Measurements from ENCODE around the gene PCDHA1.

The PCDHA1 gene

DNA sequence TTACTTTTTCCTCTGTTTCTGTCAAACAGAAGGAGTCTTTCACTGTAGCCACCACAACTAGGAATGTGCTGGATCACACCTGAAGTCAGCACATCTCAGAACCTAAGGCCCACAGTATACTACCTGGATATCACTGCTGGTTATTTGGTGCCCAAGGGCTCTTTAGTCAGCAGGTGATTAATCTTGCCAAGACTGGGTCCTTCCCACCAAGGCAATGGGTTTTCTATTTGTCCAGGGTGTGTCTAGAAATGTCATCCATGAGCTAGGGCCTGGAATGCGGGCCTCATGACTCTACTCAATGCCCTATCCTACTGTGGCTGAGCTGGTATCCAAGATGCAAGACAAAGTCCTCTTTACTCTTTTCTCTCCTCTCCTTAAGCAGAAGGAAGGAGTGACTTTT, 130.4 kb downstream of the PCDHA1 start:
- DNase-seq (ENCODE audit: low read depth in 2 of 2, low spot score in 1 of 2) = no peak

DNA sequence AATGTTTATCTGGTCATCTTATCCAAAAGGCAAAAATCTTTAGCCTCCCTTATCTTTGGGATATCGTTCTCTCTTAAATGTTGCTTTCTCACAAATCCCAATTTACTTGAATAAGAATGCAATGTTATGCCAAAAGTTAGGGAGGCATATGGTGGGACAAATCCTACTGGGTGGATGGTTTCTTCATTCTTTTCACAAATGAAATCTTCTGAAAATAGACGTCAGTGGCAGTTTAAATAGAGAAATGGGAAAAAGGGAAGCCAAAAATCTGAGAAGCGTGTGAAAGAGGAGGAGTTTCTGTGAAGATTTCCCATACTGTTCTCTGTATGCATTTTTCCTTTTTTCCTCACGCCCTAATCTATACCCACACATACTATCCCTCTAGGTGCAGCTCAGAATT, 137.7 kb downstream of the PCDHA1 start:
- DNase-seq (ENCODE audit: low read depth in 2 of 2, low spot score in 1 of 2) = no peak

DNA sequence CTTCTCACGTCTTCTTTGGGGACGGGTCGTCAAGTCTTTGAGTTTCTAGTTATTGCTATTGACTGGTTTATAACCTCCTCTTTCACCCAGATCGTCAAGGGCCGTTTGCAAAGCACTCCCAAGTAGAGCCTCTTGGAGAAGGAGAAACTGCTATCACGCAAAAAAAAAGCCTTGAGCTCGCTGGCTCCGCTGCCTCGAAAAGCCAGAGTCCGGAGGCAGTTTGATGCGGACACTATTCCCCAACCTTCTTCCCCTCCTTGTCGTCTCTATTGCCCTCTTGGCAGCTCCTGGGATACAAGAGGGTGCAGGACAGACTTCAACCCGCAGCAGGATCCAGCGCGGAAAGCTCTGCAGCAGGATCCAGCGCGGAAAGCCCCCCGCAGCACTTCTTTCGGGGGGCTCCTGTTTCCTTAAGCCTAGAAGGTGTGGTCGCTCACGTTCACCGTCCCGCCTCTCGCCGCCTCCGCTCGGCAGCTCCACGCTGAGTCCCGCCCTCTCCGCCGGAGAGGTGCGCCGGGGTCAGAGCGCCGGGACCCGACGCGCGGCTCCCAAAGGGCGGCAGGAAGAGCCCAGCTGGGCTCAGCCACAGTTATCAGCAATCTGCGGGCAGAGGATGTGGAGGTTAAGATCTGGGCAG, 140.0 kb downstream of the PCDHA1 start, which contains the start of gene PCDHAC1:
TSS of gene PCDHAC1 (plus strand) at position 494 of the 637 bp plus-strand sequence. CDS start 594 bp downstream, outside the sequence.
- DNase-seq (ENCODE audit: low read depth in 2 of 2, low spot score in 1 of 2) = no peak

DNA sequence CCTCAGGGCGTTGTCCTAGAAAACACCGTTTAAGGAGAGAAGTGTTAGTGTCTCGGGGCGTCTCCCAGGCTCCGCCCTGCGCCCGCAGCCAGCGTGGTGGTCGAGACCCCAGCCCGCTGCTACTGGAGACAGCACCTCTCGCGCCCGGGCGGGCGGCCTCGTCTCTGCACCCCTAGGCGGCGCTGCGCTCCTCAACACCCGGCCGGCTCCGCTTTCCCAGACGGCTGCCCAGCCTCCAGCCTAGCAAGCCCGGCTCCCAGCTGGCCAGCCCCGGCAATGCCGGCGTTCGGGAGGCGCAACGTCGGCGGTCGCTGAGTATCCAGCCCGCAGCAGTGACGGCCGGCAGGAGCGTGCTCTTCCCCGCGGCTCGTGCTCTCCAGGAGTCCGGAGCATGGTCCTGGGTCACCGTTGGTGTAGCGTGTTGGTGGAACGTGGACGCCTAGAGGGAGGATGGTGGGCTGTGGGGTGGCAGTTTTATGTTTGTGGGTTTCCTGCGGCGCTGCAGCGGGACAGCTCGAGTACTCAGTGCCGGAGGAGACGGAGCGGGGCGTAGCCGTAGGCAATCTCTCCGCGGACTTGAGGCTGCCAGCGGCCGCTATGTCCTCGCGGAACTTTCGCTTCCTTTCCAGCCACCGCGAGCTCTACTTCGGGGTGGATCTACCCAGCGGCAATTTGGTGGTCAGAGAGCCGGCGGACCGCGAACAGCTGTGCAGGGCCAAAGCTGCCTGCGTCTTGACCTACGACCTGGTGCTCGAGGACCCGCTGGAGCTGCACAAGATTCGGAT, 140.7 kb downstream of the PCDHA1 start:
- DNase-seq (ENCODE audit: low read depth in 2 of 2, low spot score in 1 of 2) = no peak

DNA sequence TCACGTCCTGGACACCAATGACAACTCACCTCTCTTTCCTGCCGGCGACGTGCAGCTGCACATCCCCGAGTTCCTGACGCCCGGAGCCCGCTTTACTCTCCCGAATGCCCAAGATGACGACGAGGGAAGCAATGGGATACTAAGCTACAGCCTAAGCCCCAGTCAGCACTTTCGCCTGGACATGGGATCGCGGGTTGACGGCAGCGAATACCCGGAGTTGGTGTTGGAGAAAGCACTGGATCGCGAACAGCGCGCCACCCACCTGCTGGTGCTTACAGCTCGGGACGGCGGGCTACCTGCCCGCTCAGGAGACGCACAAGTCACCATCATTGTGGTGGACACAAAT, 141.3 kb downstream of the PCDHA1 start:
- DNase-seq (ENCODE audit: low read depth in 2 of 2, low spot score in 1 of 2) = no peak

DNA sequence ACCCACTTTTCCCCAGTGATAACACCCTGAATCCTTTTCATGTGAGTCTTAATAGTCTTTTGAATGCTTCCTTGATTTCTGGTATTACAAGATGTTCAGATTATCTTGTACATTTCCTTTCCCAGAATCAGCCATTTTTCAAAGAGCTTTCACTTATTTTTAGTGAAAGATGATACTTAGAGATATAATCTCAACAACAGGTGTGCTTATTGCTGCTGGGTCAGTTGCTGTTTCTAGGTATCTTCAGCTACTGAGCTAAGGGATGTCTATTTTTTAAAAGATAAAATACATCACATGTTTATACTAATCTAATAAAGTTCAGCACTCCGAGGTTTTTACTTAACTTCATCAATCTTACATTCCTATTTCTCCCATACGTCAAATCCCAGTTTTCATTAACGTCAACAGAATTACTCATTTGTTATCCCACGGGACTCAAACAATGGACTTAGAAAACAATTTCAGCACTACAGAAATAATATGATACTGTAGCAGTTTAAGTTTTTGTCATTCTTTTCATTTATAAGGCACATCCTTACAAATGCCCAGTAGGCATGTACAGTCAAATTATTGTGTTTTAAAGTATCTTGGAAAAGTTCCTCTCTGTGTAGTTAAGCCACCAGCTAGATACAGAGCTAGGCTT, 149.1 kb downstream of the PCDHA1 start:
- no peak for DNase-seq (ENCODE audit: low read depth in 2 of 2, low spot score in 1 of 2)

DNA sequence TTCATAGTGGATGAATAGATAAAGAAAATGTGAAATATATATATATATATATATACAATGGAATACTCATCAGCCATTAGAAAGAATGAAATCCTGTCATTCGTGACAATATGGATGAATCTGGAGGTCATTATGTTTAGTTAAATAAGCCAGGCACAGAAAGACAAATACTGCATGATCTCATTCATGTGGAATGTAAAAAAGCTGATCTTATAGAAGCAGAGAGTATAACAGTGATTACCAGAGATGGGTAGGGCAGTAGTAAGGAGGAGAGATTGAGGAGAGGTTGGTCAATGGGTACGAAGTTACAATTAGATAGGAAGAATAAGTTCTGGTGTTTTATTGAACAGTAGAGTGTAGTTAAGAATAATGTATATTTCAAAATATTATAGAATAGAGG, 160.6 kb downstream of the PCDHA1 start:
- DNase-seq (ENCODE audit: low read depth in 2 of 2, low spot score in 1 of 2) = no peak

DNA sequence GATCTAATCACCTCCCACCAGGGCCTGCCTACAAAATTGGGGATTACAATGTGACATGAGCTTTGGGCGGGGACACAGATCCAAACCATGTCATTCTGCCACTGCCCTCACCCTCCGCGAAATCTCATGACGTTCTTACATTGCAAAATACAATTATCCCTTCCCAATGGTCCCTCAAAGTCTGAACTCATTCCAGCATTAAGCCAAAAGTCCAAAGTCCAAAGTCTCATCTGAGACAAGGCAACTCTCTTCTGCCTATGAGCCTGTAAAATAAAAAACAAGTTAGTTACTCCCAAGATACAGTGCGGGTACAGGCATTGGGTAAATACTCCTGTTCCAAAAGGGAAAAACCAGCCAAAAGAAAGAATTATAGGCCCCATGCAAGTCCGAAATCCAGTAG, 165.7 kb downstream of the PCDHA1 start:
- DNase-seq (ENCODE audit: low read depth in 2 of 2, low spot score in 1 of 2) = no peak

DNA sequence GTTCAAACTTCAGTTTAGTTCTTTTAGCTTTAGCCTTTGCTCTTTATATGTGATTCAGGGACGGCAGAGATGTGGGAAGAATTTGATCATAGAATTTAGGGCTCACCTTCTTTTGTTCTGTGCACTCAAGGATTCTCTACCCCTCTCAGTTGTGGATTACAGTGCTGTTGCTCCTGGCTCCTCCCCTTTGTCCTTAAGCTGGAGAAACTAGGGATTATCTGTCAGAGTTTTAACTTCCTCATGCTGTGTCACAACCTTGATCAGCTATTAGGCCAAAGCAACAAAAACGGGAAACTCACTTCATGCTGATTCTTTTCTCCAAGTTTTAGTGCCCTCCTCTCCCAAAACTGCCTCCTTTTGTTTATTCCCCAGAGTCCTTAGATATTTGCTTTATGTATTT, 167.3 kb downstream of the PCDHA1 start:
- DNase-seq (ENCODE audit: low read depth in 2 of 2, low spot score in 1 of 2) = no peak

DNA sequence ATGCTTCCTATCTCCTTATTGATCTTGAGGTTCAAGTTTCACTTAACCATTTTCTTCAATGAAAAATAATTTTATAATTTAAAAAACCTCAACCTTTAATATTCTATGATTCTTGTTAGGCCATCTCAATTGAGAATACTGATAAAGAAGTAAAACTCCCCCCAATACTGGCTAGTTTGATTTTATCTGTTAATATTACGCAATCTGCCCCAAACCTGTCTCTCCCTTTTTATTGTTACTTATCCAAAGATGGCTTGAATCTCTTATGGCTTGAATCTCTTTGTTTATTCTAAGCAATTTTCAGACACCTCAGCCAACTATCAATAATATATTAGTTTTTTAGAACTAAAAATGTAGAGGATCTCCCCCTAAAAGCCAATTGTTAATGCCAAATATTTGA, 176.2 kb downstream of the PCDHA1 start:
- DNase-seq (ENCODE audit: low read depth in 2 of 2, low spot score in 1 of 2) = no peak

DNA sequence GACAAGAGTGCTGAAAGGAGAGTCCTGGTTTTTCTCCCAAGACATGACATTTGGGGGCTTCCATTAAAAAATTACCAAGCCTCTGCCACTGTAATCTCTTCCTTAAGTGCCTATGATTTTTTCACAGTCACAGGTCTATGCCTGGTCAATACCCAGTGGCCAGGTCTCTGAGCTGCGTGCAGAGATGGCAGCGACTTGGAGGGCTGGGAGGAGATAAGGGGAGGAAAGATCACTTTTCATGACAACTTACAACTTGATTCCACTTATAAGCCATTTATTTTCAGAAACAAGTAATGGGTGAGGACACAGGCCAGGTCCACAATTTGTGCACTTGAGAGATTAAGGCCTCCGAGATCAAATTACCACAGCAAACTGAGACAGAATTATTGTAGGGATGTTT, 178.4 kb downstream of the PCDHA1 start:
- DNase-seq (ENCODE audit: low read depth in 2 of 2, low spot score in 1 of 2) = no peak

DNA sequence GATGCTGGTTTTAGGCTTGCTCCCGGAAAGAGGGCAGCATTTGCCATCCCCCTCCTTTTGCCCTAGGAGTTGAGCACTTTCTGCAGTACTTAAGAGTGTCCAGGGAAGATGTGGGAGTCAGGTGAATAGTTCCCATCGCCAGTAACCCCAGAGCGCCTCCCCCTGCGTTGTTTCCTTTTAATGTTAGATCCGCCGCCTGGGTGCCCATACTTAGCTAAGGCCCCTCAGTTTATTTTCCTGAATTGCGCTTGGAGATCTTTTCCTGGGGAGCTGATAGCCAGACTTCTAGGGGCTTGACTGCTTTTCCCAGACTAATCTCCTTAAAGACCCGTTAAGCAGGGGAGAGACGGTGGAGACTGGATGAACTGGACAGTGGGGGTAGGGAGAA, 180.0 kb downstream of the PCDHA1 start:
- no peak for DNase-seq (ENCODE audit: low read depth in 2 of 2, low spot score in 1 of 2)

DNA sequence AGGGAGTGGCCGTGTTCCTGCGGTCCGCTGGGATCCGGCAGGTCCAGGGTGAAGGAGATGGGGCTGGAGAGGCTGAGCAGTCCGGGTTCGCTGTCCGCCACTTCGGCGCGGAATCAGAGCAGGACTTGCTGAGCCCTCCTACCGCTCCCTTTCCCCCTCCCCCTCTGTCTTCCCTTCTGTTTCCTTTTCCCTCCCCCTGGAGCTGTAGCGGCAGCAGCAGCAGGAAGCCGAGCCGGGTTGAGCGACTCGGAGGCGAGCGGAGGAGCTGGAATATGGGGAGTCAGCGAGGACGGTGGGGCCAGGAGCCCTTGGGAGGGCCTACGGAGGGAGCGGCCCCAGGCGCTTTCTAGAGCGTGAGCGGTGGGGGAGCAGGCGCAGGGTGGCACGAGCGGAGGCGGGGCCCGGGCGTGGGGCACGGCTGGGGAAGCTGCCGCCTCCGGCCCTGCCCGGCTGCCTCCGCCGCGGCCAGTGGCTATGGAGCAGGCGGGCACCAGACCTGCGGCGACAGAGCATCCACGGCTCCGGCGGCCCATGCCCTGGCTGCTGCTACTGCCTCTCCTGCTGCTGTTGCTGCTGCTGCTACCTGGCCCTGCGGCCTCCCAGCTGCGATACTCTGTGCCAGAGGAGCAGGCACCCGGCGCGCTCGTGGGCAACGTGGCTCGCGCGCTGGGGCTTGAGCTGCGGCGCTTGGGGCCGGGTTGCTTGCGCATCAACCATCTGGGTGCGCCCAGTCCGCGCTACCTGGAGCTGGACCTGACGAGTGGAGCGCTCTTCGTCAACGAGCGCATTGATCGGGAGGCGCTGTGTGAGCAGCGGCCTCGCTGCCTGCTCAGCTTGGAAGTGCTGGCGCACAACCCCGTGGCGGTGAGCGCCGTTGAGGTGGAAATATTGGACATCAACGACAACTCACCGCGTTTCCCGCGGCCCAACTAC, 180.6 kb downstream of the PCDHA1 start, which contains the start of gene PCDHAC2:
TSS of gene PCDHAC2 (plus strand) at position 184 of the 933 bp plus-strand sequence. CDS start at position 475, 291 bp downstream.
- no peak for DNase-seq (ENCODE audit: low read depth in 2 of 2, low spot score in 1 of 2)

DNA sequence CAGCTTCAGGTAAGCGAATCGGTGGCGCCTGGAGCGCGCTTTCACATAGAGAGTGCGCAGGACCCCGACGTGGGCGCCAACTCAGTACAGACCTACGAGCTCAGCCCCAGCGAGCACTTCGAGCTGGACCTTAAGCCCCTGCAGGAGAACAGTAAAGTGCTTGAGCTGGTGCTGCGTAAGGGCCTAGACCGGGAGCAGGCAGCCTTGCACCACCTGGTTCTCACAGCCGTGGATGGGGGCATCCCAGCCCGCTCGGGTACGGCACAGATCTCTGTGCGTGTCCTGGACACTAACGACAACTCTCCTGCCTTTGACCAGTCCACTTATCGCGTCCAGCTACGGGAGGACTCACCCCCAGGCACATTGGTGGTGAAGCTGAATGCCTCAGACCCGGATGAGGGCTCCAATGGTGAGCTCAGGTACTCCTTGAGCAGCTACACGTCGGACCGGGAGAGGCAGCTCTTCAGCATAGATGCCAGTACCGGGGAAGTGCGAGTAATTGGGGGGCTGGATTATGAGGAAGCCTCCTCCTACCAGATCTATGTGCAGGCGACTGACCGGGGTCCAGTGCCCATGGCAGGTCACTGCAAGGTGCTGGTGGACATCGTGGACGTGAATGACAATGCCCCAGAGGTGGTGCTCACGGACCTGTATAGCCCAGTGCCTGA, 181.4 kb downstream of the PCDHA1 start:
- no peak for DNase-seq (ENCODE audit: low read depth in 2 of 2, low spot score in 1 of 2)

DNA sequence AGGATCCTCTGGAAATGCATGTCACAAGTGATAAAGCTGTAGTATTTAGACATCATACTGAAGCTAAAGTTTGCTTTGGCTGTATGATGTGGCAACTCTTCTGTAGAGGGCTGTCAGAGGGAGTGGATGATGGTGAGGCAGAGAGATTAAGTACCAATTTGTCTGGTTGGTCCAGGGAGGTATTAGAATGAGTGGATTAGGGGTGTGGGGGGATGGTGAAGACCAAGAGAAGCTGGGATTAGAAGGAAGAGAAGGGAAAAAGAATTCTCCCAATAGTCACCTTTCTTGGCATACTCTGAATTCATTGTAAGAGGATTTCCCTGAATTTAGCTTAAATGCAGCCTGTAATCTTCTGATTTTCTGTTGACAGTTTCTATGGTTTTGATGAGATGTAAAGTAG, 183.9 kb downstream of the PCDHA1 start:
- no peak for DNase-seq (ENCODE audit: low read depth in 2 of 2, low spot score in 1 of 2)

DNA sequence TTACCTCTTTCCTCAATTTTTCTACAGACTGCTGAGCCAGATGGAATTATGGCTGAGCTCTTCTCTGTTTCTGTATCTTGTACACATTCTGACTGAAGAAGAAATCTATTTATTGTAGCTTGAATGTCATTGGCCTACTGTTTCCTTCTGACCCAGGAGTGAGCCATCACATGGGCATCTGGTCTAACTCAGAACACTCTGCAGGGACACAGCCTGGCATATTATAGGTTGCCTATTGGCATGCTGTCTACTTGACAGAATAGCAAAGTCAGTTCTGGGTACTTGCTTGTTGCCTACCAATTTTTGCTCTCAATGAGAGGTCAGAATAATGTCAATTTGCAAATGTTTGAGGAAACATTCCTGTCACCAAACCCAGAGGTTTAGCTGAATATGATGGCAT, 187.6 kb downstream of the PCDHA1 start:
- no peak for DNase-seq (ENCODE audit: low read depth in 2 of 2, low spot score in 1 of 2)

DNA sequence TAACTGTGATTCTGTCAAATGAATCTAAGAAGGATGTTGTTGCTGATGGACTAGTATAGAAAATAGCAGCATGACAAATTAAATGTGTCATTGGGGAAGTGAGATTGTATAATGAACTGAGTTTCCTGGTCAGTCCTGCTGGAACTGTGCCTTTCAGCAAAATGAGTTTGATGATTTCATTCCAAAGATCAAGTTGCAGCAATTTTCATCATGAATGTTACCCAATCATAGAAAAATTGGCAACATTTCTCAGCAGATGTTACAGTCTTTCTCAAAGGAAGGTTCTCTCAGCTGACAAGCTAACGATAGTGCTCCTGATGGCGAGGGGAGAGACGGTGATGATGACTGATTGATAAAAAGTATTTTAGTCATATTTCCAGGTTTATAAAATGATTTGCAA, 191.1 kb downstream of the PCDHA1 start:
- DNase-seq (ENCODE audit: low read depth in 2 of 2, low spot score in 1 of 2) = no peak

DNA sequence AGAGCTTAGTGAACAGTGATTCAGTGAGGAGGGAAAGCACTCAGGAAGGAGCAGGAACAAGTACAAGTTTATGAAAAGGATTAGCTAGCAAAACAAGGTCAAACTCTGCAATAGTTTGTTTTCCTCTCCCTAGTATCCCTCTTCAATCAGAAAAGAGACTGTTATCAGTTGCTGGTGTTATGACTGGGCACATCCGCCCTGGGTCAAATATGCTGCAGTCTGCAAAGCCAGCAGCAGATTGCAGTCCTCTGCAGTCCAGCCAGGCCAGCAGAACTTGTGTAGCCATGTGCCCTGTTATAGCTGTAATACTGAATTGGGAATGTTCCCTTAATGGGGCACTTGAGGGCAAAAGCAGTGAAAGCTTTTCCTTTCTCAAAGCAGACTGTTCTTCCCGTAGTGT, 192.3 kb downstream of the PCDHA1 start:
- no peak for DNase-seq (ENCODE audit: low read depth in 2 of 2, low spot score in 1 of 2)

DNA sequence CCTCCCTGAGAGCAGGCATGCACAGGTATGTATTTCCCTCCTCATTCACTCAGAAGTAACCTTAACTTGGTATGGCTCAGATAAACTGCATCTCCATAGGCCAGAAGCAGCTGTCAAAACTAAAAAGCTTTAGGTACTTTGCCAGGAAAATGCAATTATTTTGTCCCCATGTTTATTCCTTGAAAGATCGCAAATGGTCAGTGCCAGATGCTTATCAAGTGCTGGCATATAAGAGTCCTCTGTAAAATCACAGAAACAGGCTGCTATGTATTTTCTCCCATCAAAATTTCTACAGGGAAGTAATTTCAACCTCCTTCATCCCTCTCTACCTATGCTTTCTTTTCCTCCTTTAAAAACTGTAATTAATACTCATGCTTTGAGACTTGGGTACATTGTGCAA, 193.0 kb downstream of the PCDHA1 start:
- no peak for DNase-seq (ENCODE audit: low read depth in 2 of 2, low spot score in 1 of 2)

DNA sequence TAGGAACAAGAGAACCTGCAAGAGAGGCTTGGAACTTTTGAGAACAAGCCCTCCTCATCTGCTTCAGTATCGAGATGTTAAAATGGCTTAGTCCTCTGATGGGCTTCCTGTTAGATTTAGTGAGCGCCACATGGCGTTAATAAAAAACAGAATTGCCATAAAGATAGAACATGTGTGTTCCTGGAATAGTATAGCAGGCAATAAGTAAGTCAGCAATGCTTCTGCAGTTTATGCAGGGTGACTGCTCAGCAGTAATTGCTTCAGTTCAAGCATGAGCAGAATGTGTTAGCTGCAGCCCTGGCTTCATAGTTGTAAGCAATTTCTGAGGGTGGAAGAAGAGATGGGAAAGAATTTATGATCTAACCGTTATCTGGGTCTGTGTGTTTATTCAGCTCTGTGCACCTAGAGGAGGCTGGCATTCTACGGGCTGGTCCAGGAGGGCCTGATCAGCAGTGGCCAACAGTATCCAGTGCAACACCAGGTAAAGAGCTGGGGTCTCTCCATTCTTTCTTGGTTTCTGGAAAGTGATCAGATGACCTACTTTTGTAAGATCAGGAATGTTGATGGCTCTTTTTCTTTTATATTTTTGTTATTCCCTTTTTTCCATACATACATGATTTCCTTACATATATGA, 196.3 kb downstream of the PCDHA1 start:
- DNase-seq (ENCODE audit: low read depth in 2 of 2, low spot score in 1 of 2) = no peak
